Skeletal muscle cell (primary cell): ENCODE data around the gene HCFC1.
"Not testable (repeated sequence)": the region's sequence is repeated elsewhere in the genome, so short reads cannot be mapped to it uniquely, and the experiment has no call there.

Experiments
- DNase-seq: peaks from one replicate; pipeline ENCODE4 v3.0.0-alpha.2; 2010; ENCODE audit warnings: low read depth
- H3K4me3 ChIP-seq: 2 replicates; pipeline ENCODE4 v1.5.1; 2011; ENCODE audit warnings: low read depth, mild to moderate bottlenecking, control low read depth, low read length, moderate library complexity

HCFC1 gene

GRCh38 chrX:154010330-154011087, 38.9 kb upstream of the HCFC1 start:
- H3K4me3 ChIP-seq: no peak overlapping the region
- no peak for DNase-seq

- no peak for DNase-seq
- H3K4me3 ChIP-seq: no peak overlapping the region
Measured at GRCh38 chrX:154008521-154008920, 36.9 kb upstream of the HCFC1 start.

GRCh38 chrX:154006947-154007346, 35.3 kb upstream of the HCFC1 start:
- DNase-seq: no peak
- H3K4me3 ChIP-seq: no peak overlapping the region

- H3K4me3 ChIP-seq: no peak overlapping the region
- DNase-seq: no peak
Measured at GRCh38 chrX:154004315-154004714, 32.7 kb upstream of the HCFC1 start.

GRCh38 chrX:154002215-154002719, 30.6 kb upstream of the HCFC1 start:
- peak; percentile 25 for DNase-seq
- H3K4me3 ChIP-seq: no peak overlapping the region

GRCh38 chrX:154000051-154000450, 28.4 kb upstream of the HCFC1 start:
- no peak for DNase-seq
- H3K4me3 ChIP-seq: no peak overlapping the region

GRCh38 chrX:153999359-154000037, 27.9 kb upstream of the HCFC1 start:
- no peak for DNase-seq
- no peak overlapping the region for H3K4me3 ChIP-seq

- H3K4me3 ChIP-seq: no peak overlapping the region
- DNase-seq: no peak
Measured at GRCh38 chrX:153995504-153995903, 23.9 kb upstream of the HCFC1 start.

GRCh38 chrX:153994398-153994797, 22.8 kb upstream of the HCFC1 start:
- not testable (repeated sequence) for DNase-seq, H3K4me3 ChIP-seq

GRCh38 chrX:153993978-153994377, 22.4 kb upstream of the HCFC1 start:
- H3K4me3 ChIP-seq: no peak overlapping the region
- no peak for DNase-seq

- no peak for DNase-seq
- H3K4me3 ChIP-seq: no peak overlapping the region
Measured at GRCh38 chrX:153993079-153993478, 21.5 kb upstream of the HCFC1 start.

- H3K4me3 ChIP-seq: no peak overlapping the region
- DNase-seq: no peak
Measured at GRCh38 chrX:153992180-153992579, 20.6 kb upstream of the HCFC1 start.

GRCh38 chrX:153991013-153991580, 19.5 kb upstream of the HCFC1 start:
- no peak overlapping the region for H3K4me3 ChIP-seq

GRCh38 chrX:153989973-153990655, 18.5 kb upstream of the HCFC1 start:
- no peak overlapping the region for H3K4me3 ChIP-seq
- DNase-seq: no peak

More at GRCh38 chrX:153991013-153991580, 19.5 kb upstream of the HCFC1 start:
- DNase-seq: no peak

- no peak overlapping the region for H3K4me3 ChIP-seq
- no peak for DNase-seq
Measured at GRCh38 chrX:153988493-153988892, 16.9 kb upstream of the HCFC1 start.

GRCh38 chrX:153984351-153985178, 12.9 kb upstream of the HCFC1 start:
- DNase-seq: no peak
- no peak overlapping the region for H3K4me3 ChIP-seq

GRCh38 chrX:153983321-153983801, 11.7 kb upstream of the HCFC1 start:
- H3K4me3 ChIP-seq: no peak overlapping the region
- no peak for DNase-seq

GRCh38 chrX:153981771-153982533, 10.3 kb upstream of the HCFC1 start:
- DNase-seq: no peak
- no peak overlapping the region for H3K4me3 ChIP-seq
